PC-3 (cell line): ENCODE results near the gene KRCC1. TPM values are rescaled to one million over a fixed set of nuclear protein-coding genes. Genes with fewer than 3 reads are reported as not detected.

Experiments
- ATAC-seq: fragments of 200-7000 bp; cut with Tn5 transposase; 2 replicates; pipeline ENCODE4 v1.9.1; 2020; ENCODE audit warnings: mild to moderate bottlenecking, moderate library complexity
- BruUV-seq: library from RNA; stranded (reverse); fragments of 400-500 nt; replicated peaks from 2 replicates; lab custom pipeline; 2021; lab: Mats Ljungman, UMichigan
- CTCF ChIA-PET: fragments of 300-600 bp; sonication (Branson Sonifier 250); formaldehyde crosslinking; loops from one replicate; lab custom pipeline; 2022; ENCODE audit warnings: antibody characterized with exemption; lab: Charles Lee
- POLR2A ChIA-PET: fragments of 300-600 bp; sonication (Branson Sonifier 250); formaldehyde crosslinking; loops from one replicate; lab custom pipeline; 2022; ENCODE audit warnings: antibody characterized with exemption; ENCODE audit not compliant: unreplicated experiment; lab: Charles Lee
- DNase-seq: peaks from one replicate; pipeline ENCODE4 v3.0.0-alpha.2; 2015
- H2AFZ ChIP-seq: fragments of 300-600 bp; sonication (generic); 2 replicates; pipeline ENCODE4 v1.6.0; 2016; ENCODE audit warnings: antibody characterized with exemption, low read length
- H3F3A ChIP-seq: fragments of 300-600 bp; sonication (generic); one replicate; pipeline ENCODE4 v1.6.0; 2017; ENCODE audit warnings: antibody characterized with exemption, low read length, control low read depth, mild to moderate bottlenecking; ENCODE audit not compliant: unreplicated experiment
- H3K27ac ChIP-seq: fragments of 300-600 bp; sonication (generic); 2 replicates; pipeline ENCODE4 v1.5.1; 2016; ENCODE audit warnings: mild to moderate bottlenecking, low read length
- H3K27me3 ChIP-seq: fragments of 300-600 bp; sonication (generic); 2 replicates; pipeline ENCODE4 v1.6.1; 2016; ENCODE audit warnings: low read length, mixed read lengths
- H3K36me3 ChIP-seq: fragments of 300-600 bp; sonication (generic); 2 replicates; pipeline ENCODE4 v1.6.1; 2016; ENCODE audit warnings: low read depth, mixed run types, low read length, mixed read lengths
- H3K4me1 ChIP-seq: fragments of 300-600 bp; sonication (generic); 2 replicates; pipeline ENCODE4 v1.5.1; 2016; ENCODE audit warnings: low read length; ENCODE audit not compliant: insufficient read depth
- H3K4me2 ChIP-seq: fragments of 300-600 bp; sonication (generic); 2 replicates; pipeline ENCODE4 v1.6.0; 2016; ENCODE audit warnings: low read length
- H3K4me3 ChIP-seq: fragments of 300-600 bp; sonication (generic); 2 replicates; pipeline ENCODE4 v1.5.1; 2016; ENCODE audit warnings: mild to moderate bottlenecking, low read length, mixed read lengths
- H3K79me2 ChIP-seq: fragments of 300-600 bp; sonication (generic); 2 replicates; pipeline ENCODE4 v1.6.1; 2017; ENCODE audit warnings: low read length, mixed read lengths
- H3K9ac ChIP-seq: fragments of 300-600 bp; sonication (generic); 2 replicates; pipeline ENCODE4 v1.6.0; 2016; ENCODE audit warnings: mild to moderate bottlenecking, low read length
- H3K9me2 ChIP-seq: fragments of 300-600 bp; sonication (generic); replicated peaks from 2 replicates; pipeline ENCODE4 v1.6.1; 2016; ENCODE audit warnings: mixed run types, low read length, mixed read lengths
- H3K9me3 ChIP-seq: fragments of 300-600 bp; sonication (generic); 2 replicates; pipeline ENCODE4 v1.6.1; 2016; ENCODE audit warnings: low read length, mixed read lengths
- H4K20me1 ChIP-seq: fragments of 300-600 bp; sonication (generic); 2 replicates; pipeline ENCODE4 v1.6.1; 2016; ENCODE audit warnings: low read length, mixed read lengths
- CTCF ChIP-seq: fragments of 300-600 bp; sonication (generic); conservative IDR thresholded peaks from 2 replicates; pipeline ENCODE4 v1.5.1; 2017; ENCODE audit warnings: antibody characterized with exemption, low read depth, mild to moderate bottlenecking, low read length
- EZH2 ChIP-seq: fragments of 300-600 bp; sonication (generic); IDR thresholded peaks from one replicate; pipeline ENCODE4 v1.6.1; 2017; ENCODE audit warnings: antibody characterized with exemption, mild to moderate bottlenecking, low read length; ENCODE audit not compliant: unreplicated experiment
- EZH2phosphoT487 ChIP-seq: fragments of 300-600 bp; sonication (generic); IDR thresholded peaks from 2 replicates; pipeline ENCODE4 v1.6.1; 2018; ENCODE audit warnings: mild to moderate bottlenecking, antibody characterized with exemption, low read length, borderline replicate concordance
- intact Hi-C: fragments of 100-400 bp; cut with micrococcal nuclease; formaldehyde crosslinking; loops from 2 replicates; pipeline ENCODE4 v1.9.0; 2023
- total RNA-seq: library from RNA; depleted of rRNA; stranded (reverse); fragments of >200 nt; gene quantifications from 2 replicates; pipeline ENCODE4 v1.2.3, GENCODE V29; 2014

Gene KRCC1
- total RNA-seq, 1 experiment from 2014 or later = 14.1 TPM

- Histone ChIP-seq H4K20me1 (no peaks in the 10 kb centered on the region), H2AFZ (no peak overlapping the region), H3K79me2 (no peaks in the 10 kb centered on the region), H3K27me3 (no peaks in the 10 kb centered on the region), H3K27ac (no peak overlapping the region), H3F3A (no peaks in the 10 kb centered on the region), H3K9ac (no peak overlapping the region), H3K9me2 (no peaks in the 10 kb centered on the region), H3K4me2 (no peak overlapping the region), H3K9me3 (no peaks in the 10 kb centered on the region), H3K36me3 (no peaks in the 10 kb centered on the region), H3K4me3 (no peak overlapping the region), H3K4me1 (no peaks in the 10 kb centered on the region)
- DNase-seq = no peak
- no peak for TF ChIP-seq CTCF
- TF ChIP-seq EZH2 = no peak
- TF ChIP-seq EZH2phosphoT487 = no peak
- ChIA-PET CTCF (no interaction called here), POLR2A (no interaction called here)
- intact Hi-C loops = no loop called here
- no TSS peak for BruUV-seq
- no peak for ATAC-seq
Measured at GRCh38 chr2:88011011-88011410, 44.6 kb downstream of the KRCC1 start.

GRCh38 chr2:88010136-88010535 is 45.4 kb downstream of the KRCC1 start:
- Histone ChIP-seq H3K36me3 (no peaks in the 10 kb centered on the region), H3F3A (no peaks in the 10 kb centered on the region), H3K4me1 (no peaks in the 10 kb centered on the region), H3K27ac (no peak overlapping the region), H3K4me3 (no peak overlapping the region), H3K9me3 (no peaks in the 10 kb centered on the region), H3K9me2 (no peaks in the 10 kb centered on the region), H2AFZ (no peak overlapping the region), H3K79me2 (no peaks in the 10 kb centered on the region), H3K27me3 (no peaks in the 10 kb centered on the region), H3K4me2 (no peak overlapping the region), H4K20me1 (no peaks in the 10 kb centered on the region), H3K9ac (no peak overlapping the region)
- no peak for TF ChIP-seq CTCF
- no peak for TF ChIP-seq EZH2
- TF ChIP-seq EZH2phosphoT487 = no peak
- DNase-seq (no peak), ATAC-seq (no peak)
- CTCF ChIA-PET = no interaction called here
- intact Hi-C loops = no loop called here
- POLR2A ChIA-PET = no interaction called here
- no TSS peak for BruUV-seq

GRCh38 chr2:88006912-88007439 is 48.6 kb downstream of the KRCC1 start:
- POLR2A ChIA-PET = no interaction called here
- Histone ChIP-seq H2AFZ (no peak overlapping the region), H4K20me1 (no peaks in the 10 kb centered on the region), H3K36me3 (no peaks in the 10 kb centered on the region), H3K4me3 (no peak overlapping the region), H3K27ac (no peak overlapping the region), H3F3A (no peaks in the 10 kb centered on the region), H3K27me3 (no peaks in the 10 kb centered on the region), H3K79me2 (no peaks in the 10 kb centered on the region), H3K9me3 (no peaks in the 10 kb centered on the region), H3K4me1 (no peaks in the 10 kb centered on the region), H3K9me2 (no peaks in the 10 kb centered on the region), H3K9ac (no peak overlapping the region), H3K4me2 (no peak overlapping the region)
- TF ChIP-seq EZH2phosphoT487 (no peak), CTCF (no peak), EZH2 (no peak)
- CTCF ChIA-PET = no interaction called here
- intact Hi-C loops = no loop called here
- BruUV-seq = no TSS peak
- ATAC-seq (no peak), DNase-seq (no peak)
